OCI-LY3 (cell line): ENCODE results near the gene MFAP2.

ENCODE experiments used
- H2AFZ ChIP-seq: fragments of 200-600, 300-600 bp; shearing (Covaris generic); 2 replicates; pipeline ENCODE4 v1.6.0; 2014; ENCODE audit warnings: antibody characterized with exemption, low read depth, low read length
- H3K27ac ChIP-seq: fragments of 200-600, 300-600 bp; sonication (generic); 2 replicates; pipeline ENCODE4 v1.5.1; 2014; ENCODE audit warnings: mild to moderate bottlenecking, low read length, moderate library complexity, mixed read lengths
- H3K27me3 ChIP-seq: fragments of 200-600, 300-600 bp; sonication (generic); 2 replicates; pipeline ENCODE4 v1.6.1; 2014; ENCODE audit warnings: low read depth, low read length, mixed read lengths
- H3K36me3 ChIP-seq: fragments of 200-600, 300-600 bp; sonication (generic); replicated peaks from 2 replicates; pipeline ENCODE3; 2014; ENCODE audit warnings: low read depth, low read length, mixed read lengths
- H3K4me1 ChIP-seq: fragments of 300-600, 200-600 bp; sonication (generic); 2 replicates; pipeline ENCODE4 v1.6.1; 2014; ENCODE audit warnings: low read length, mixed read lengths
- H3K4me2 ChIP-seq: fragments of 200-600, 300-600 bp; sonication (generic); 2 replicates; pipeline ENCODE4 v1.6.1; 2014; ENCODE audit warnings: low read length, mixed read lengths
- H3K4me3 ChIP-seq: fragments of 300-600, 200-600 bp; sonication (generic); 2 replicates; pipeline ENCODE4 v1.5.1; 2014; ENCODE audit warnings: antibody characterized with exemption, mild to moderate bottlenecking, low read length, moderate library complexity
- H3K79me2 ChIP-seq: fragments of 300-600, 200-600 bp; shearing (Covaris generic); 2 replicates; pipeline ENCODE4 v1.6.1; 2014; ENCODE audit warnings: mild to moderate bottlenecking, low read length, mixed read lengths
- H3K9ac ChIP-seq: fragments of 300-600, 200-600 bp; shearing (Covaris generic); 2 replicates; pipeline ENCODE4 v1.6.0; 2014; ENCODE audit warnings: mild to moderate bottlenecking, low read length, moderate library complexity
- H3K9me3 ChIP-seq: fragments of 200-600, 300-600 bp; shearing (Covaris generic); 2 replicates; pipeline ENCODE4 v1.6.1; 2014; ENCODE audit warnings: low read length, mixed read lengths; ENCODE audit not compliant: insufficient read depth
- H4K20me1 ChIP-seq: fragments of 200-600, 300-600 bp; sonication (generic); 2 replicates; pipeline ENCODE4 v1.6.1; 2016; ENCODE audit warnings: low read length, mixed read lengths; ENCODE audit not compliant: insufficient read depth
- CTCF ChIP-seq: fragments of 200-600, 300-600 bp; sonication (generic); IDR thresholded peaks from 2 replicates; pipeline ENCODE4 v1.5.1; 2014; ENCODE audit warnings: antibody characterized with exemption, low read length, low read depth
- EZH2phosphoT487 ChIP-seq: fragments of 200-600 bp; shearing (Covaris generic); IDR thresholded peaks from 2 replicates; pipeline ENCODE4 v1.6.1; 2018; ENCODE audit warnings: antibody characterized with exemption, mixed run types, low read depth

The MFAP2 gene

DNA sequence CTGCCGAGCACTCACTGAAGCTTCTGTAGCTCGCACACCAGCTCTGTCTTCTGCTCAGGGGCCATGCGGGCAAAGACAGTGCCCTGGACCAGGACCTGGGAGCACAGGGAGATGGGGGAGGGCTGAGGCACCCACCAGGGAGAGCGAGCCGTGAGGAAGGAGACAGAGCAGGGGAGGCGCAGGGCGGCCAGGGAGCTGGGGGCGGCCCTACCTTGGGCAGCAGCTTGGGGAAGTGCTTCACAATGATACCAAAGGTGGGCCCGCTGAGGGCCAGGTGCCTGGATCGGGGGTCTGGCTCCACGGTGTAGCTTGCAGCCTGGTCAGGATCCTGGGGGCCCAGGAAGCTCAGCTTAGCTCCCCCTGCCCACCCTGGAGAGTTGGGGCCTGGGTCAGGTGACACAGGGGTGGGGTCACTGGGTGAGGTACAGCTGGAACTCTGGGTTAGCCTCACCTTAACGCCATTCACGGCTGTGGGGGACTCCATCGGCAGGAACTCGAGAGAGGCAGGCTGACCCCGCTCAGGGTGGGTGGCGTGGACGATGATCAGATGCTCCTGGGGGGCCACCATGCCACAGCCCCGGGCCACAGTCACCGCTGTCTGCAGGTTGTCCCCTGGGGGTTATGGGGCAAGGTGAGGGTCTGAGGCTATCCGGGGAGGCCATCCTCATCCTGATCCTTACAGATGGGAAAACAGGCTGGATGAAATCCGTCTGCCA lies 9.4 kb upstream of the MFAP2 start:
- TF ChIP-seq EZH2phosphoT487 (no peak), CTCF (no peak)
- no peaks in the 10 kb centered on the region for H4K20me1 ChIP-seq
- no peaks in the 10 kb centered on the region for H3K4me1 ChIP-seq
- H3K27me3 ChIP-seq: no peaks in the 10 kb centered on the region
- no peak overlapping the region for H3K4me3 ChIP-seq
- no peak overlapping the region for H3K4me2 ChIP-seq
- no peaks in the 10 kb centered on the region for H3K79me2 ChIP-seq
- no peak overlapping the region for H3K27ac ChIP-seq
- no peak overlapping the region for H3K9ac ChIP-seq
- H3K36me3 ChIP-seq: no peaks in the 10 kb centered on the region
- H3K9me3 ChIP-seq: no peaks in the 10 kb centered on the region
- H2AFZ ChIP-seq: no peak overlapping the region

- no peaks in the 10 kb centered on the region for H3K4me1 ChIP-seq
- no peaks in the 10 kb centered on the region for H3K36me3 ChIP-seq
- H3K9me3 ChIP-seq: no peaks in the 10 kb centered on the region
- no peak for TF ChIP-seq CTCF
- H4K20me1 ChIP-seq: no peaks in the 10 kb centered on the region
- H3K9ac ChIP-seq: no peak overlapping the region
- H2AFZ ChIP-seq: no peak overlapping the region
- no peaks in the 10 kb centered on the region for H3K79me2 ChIP-seq
- no peak overlapping the region for H3K27ac ChIP-seq
- no peak overlapping the region for H3K4me2 ChIP-seq
- H3K4me3 ChIP-seq: no peak overlapping the region
- no peaks in the 10 kb centered on the region for H3K27me3 ChIP-seq
These were observed 7.8 kb upstream of the MFAP2 start for GRCh38 chr1:16988210-16988609.

DNA sequence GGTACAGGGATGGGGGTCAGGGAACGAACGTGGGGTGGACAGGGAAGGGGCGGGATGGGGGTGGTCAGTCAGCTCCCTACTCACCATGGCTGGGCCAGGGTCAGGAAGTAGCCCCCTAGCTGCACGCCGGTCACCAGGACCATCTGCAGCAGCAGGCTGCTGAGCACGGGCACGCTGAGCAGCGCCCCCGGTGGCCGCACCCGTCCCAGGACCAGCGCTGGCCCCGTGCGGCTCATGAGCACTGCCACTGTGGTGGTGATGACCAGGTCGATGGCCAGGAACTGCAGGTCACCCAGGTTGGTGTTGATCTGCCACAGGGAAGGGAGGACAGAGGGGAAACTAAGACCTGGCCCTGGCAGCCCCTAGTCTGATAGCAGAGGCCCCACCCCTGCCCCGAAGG lies 6.5 kb upstream of the MFAP2 start:
- Histone ChIP-seq H3K9me3 (no peaks in the 10 kb centered on the region), H3K4me1 (no peaks in the 10 kb centered on the region), H3K36me3 (no peaks in the 10 kb centered on the region), H3K9ac (no peak overlapping the region), H3K4me3 (no peak overlapping the region), H3K27ac (no peak overlapping the region), H4K20me1 (no peaks in the 10 kb centered on the region), H3K79me2 (no peaks in the 10 kb centered on the region), H2AFZ (no peak overlapping the region), H3K4me2 (no peak overlapping the region), H3K27me3 (no peaks in the 10 kb centered on the region)
- TF ChIP-seq EZH2phosphoT487: no peak
- TF ChIP-seq CTCF: peak; percentile 36

- no peaks in the 10 kb centered on the region for H4K20me1 ChIP-seq
- H3K27ac ChIP-seq: no peak overlapping the region
- no peaks in the 10 kb centered on the region for H3K27me3 ChIP-seq
- no peaks in the 10 kb centered on the region for H3K79me2 ChIP-seq
- H3K9me3 ChIP-seq: no peaks in the 10 kb centered on the region
- no peaks in the 10 kb centered on the region for H3K36me3 ChIP-seq
- TF ChIP-seq CTCF: no peak
- no peak for TF ChIP-seq EZH2phosphoT487
- no peak overlapping the region for H3K4me2 ChIP-seq
- H3K4me3 ChIP-seq: no peak overlapping the region
- H3K4me1 ChIP-seq: no peaks in the 10 kb centered on the region
- no peak overlapping the region for H2AFZ ChIP-seq
- H3K9ac ChIP-seq: no peak overlapping the region
These were observed 6.1 kb upstream of the MFAP2 start for GRCh38 chr1:16986560-16986959.
